Measurements from ENCODE around the gene USP48.

USP48 gene

DNA sequence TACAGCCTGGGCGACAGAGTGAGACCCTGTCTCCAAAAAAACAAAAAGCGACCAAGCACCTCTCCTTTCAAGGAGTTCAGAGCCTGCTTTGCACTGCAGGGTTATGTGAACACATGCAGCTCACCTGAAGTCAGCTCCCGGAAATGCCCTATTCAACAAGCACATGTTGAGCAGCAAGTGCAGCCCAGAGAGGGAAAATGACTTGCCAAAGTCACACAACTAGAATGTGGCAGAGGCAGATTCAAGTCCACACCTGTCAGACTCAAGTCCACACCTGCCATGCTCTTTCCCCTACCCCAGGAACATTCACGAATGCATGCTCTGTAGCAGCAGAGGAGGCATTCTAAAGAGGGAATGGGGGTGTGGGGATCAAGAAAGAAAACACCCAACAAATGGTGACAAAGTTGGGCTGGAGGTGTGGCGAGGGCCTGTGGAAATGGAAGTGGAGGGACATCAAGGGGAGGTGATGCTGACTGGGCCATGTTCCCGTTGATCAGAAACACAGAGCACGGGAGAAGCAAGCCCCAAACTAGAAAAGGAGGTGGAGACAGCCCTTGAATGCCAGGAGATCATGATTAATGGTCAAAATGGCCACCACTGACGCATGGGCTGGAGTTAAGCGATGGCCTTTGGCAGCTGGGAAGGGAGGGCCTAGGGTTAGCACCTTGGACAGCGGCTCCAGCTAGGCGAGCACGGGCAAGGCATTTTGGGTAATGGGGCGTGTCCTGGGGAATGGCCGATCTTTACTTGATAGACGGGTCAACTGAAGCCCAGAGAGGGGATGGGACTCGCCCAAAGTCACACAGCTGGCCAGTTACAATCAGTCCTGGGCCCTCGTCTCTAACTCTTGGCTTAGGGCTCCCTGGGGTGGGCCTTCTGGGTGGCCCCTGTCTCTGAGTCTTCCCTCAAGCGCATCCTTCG is 135.3 kb downstream of the USP48 start:
- H3K27ac ChIP-seq: no peak overlapping the region
- H3K4me3 ChIP-seq: no peak overlapping the region
- TF ChIP-seq, protein P1, sequence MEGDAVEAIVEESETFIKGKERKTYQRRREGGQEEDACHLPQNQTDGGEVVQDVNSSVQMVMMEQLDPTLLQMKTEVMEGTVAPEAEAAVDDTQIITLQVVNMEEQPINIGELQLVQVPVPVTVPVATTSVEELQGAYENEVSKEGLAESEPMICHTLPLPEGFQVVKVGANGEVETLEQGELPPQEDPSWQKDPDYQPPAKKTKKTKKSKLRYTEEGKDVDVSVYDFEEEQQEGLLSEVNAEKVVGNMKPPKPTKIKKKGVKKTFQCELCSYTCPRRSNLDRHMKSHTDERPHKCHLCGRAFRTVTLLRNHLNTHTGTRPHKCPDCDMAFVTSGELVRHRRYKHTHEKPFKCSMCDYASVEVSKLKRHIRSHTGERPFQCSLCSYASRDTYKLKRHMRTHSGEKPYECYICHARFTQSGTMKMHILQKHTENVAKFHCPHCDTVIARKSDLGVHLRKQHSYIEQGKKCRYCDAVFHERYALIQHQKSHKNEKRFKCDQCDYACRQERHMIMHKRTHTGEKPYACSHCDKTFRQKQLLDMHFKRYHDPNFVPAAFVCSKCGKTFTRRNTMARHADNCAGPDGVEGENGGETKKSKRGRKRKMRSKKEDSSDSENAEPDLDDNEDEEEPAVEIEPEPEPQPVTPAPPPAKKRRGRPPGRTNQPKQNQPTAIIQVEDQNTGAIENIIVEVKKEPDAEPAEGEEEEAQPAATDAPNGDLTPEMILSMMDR (IDR thresholded peaks at IDR 0.05): no peak
- DNase-seq (ENCODE audit: low spot score): no peak

DNA sequence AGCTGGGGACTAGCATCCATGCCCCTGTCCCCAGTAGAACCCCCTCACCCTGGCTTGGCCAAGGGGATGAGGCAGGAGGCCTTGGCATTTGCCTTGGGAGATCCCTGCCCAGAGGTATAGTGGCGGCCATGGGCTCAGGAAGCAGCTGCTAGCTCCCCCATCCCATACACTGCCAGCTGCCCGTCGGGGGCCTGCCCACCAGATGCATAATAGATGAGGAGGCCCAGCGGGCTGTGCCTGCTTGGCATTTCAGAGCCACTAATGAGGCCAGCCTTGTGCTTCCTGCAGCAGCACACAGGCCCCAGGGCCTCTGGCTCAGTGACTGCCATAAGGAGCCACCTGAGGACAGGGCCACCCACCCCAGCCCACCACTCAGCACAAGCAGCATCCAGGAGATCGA is 137.4 kb downstream of the USP48 start:
- Histone ChIP-seq H3K4me3 (no peak overlapping the region), H3K27ac (no peak overlapping the region)
- DNase-seq (ENCODE audit: low spot score): no peak
- TF ChIP-seq, protein P1 (IDR thresholded peaks at IDR 0.05): no peak

DNA sequence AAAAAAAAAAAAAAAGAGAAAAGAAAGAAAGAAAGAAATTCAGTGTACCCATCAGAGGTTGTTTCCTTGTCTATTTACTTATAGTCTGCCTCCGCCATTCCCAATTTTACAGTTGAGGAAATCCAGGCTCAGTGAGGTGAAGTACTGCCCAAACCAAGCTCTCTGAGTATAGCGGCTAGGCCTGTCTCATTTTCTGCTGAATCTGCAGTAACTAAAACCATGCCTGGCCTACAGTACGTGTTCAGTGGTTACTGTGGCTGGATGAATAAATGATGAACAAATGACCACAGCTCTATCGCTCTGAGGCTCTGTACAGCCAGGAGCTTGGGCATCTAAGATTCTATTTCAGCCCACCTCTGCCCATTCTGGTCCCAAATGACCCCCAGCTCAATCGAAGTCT is 138.0 kb downstream of the USP48 start:
- TF ChIP-seq, protein P1 (IDR thresholded peaks at IDR 0.05): no peak

DNA sequence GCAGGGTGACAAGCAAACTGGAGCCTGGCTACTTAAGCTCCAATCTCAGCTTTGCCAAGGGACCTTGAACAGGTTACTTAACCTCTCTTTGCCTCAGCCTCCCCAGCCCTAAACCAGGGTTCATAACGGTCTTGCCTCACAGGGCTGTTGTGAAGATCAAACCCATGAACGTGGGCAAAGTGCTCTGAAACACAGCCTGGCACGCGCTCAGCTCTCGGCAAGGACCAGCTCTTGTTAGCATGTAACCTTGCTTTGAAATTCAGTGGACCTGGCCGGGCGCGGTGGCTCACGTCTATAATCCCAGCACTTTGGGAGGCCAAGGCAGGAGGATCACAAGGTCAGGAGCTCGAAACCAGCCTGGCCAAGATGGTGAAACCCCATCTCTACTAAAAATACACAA is 138.6 kb downstream of the USP48 start:
- Histone ChIP-seq H3K4me3 (no peak overlapping the region), H3K27ac (no peak overlapping the region)
- DNase-seq (ENCODE audit: low spot score): no peak
- TF ChIP-seq, protein P1 (IDR thresholded peaks at IDR 0.05): no peak

More for the DNA sequence above, 138.0 kb downstream of the USP48 start:
- Histone ChIP-seq H3K27ac (no peak overlapping the region), H3K4me3 (no peak overlapping the region)
- no peak for DNase-seq (ENCODE audit: low spot score)

DNA sequence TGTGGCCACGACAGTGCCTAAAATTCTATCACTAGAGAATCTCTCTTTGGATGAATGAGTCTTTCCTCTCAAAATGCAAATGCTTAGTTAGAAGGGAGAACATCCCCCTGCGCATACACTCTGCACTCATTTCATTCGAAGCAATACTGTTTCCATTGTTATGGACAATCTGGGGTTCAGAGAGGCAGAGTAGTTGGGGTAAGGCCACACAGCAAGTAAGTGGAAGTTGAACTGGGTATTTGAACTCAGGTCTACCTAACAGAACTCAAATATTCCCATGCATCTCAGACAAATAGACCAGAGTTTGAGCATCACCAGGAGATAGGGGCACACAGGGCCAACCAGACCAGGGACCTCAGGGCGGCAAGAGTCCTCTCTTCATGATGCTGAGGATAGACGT is 139.3 kb downstream of the USP48 start:
- Histone ChIP-seq H3K27ac (no peak overlapping the region), H3K4me3 (no peak overlapping the region)
- TF ChIP-seq, protein P1 (IDR thresholded peaks at IDR 0.05): no peak
- DNase-seq (ENCODE audit: low spot score): no peak

DNA sequence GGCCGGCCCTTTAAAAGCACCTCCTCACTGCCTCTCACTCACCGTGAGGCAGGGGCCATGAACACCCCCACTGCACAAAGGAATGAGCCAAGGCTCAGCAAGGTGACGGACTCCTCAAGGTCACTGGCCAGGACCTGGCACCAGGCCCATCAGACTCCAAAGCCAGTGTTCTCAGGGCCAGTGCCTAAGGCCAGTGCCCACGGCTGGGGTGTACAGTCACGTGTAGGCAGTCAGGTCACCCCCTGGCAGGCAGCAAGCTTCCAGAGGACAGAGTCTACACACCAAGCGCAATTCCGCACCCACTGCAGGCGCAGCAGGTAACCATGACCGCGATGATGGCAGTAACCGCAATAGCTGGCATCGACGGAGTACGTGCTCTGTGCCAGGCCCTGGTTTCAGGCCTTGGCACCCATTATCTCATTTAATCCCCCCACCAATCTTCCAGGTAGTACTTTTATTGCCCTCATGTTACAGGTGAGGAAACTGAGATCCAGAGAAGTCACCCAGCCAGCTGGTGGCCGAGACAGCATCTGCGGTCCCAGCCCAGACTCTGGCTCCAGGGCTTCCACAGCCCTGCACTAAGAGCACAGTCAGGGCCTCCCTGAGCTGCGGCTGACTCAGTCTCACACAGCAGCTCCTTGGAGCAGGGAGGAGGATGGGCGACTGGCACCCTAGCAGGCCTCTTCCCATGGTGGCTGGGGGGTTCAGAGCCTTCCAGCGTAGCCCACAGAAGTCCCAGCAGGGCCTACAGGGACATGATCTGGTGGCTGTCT is 140.8 kb downstream of the USP48 start:
- DNase-seq (ENCODE audit: low spot score): no peak
- H3K27ac ChIP-seq: no peak overlapping the region
- no peak overlapping the region for H3K4me3 ChIP-seq
- TF ChIP-seq, protein P1 (IDR thresholded peaks at IDR 0.05): no peak
